Esophagus squamous epithelium (tissue), 4 donors: Measurements from ENCODE around the gene CFAP299.

Experiments used
- CTCF ChIP-seq, 6 experiments: fragments of 450-650 bp in 4 of 6; fragments of 200-600 bp in 2 of 6; sonication (generic) in 2 of 6; IDR thresholded peaks; one replicate each; pipeline ENCODE4 v1.5.1; 2016 to 2019; ENCODE audit warnings: antibody characterized with exemption in 6 of 6, mild to moderate bottlenecking in 4 of 6, moderate library complexity in 4 of 6
- POLR2A ChIP-seq, 4 donors: fragments of 450-650 bp; IDR thresholded peaks; one replicate each; pipeline ENCODE4 v1.6.1; 2017; ENCODE audit warnings: antibody characterized with exemption in 4 of 4, mild to moderate bottlenecking in 4 of 4, moderate library complexity in 3 of 4

GRCh38 chr4:80980239-80980638 is 644.7 kb downstream of the CFAP299 start:
- TF ChIP-seq CTCF (IDR thresholded peaks at IDR 0.05) (no peak), POLR2A (IDR thresholded peaks at IDR 0.05) (no peak)
